Measurements from ENCODE around the gene QRFP.

QRFP gene

GRCh38 chr9:130870491-130871381 lies 25.9 kb downstream of the QRFP start:
- in situ Hi-C loops (cut with HindIII; ENCODE audit: low sequenced_read_pairs), result loop anchor here (25.0 kb wide), 1 partner anchor 183 kb away; the partner anchor contains the start of gene EXOSC2
- no peak overlapping the region for H3K4me3 ChIP-seq (ENCODE audit: low read depth, low read length)
- no peak for TF ChIP-seq CTCF (IDR thresholded peaks at IDR 0.05; ENCODE audit: low read depth, low read length)
- DNase-seq (ENCODE audit: low read depth, low spot score), result peak; percentile 56

- DNase-seq (ENCODE audit: low read depth, low spot score), result peak; percentile 55
- in situ Hi-C loops (cut with HindIII; ENCODE audit: low sequenced_read_pairs), result loop anchor here (25.0 kb wide), 1 partner anchor 182 kb away; the partner anchor contains the start of gene EXOSC2
- no peak overlapping the region for H3K4me3 ChIP-seq (ENCODE audit: low read depth, low read length)
- no peak for TF ChIP-seq CTCF (IDR thresholded peaks at IDR 0.05; ENCODE audit: low read depth, low read length)
Observed at GRCh38 chr9:130869250-130869649, 27.4 kb downstream of the QRFP start.

GRCh38 chr9:130868230-130868629 lies 28.4 kb downstream of the QRFP start:
- H3K4me3 ChIP-seq (ENCODE audit: low read depth, low read length), result no peak overlapping the region
- in situ Hi-C loops (cut with HindIII; ENCODE audit: low sequenced_read_pairs), result loop anchor here (25.0 kb wide), 1 partner anchor 181 kb away; the partner anchor contains the start of gene EXOSC2
- TF ChIP-seq CTCF (IDR thresholded peaks at IDR 0.05; ENCODE audit: low read depth, low read length), result no peak

GRCh38 chr9:130867556-130867955 lies 29.1 kb downstream of the QRFP start:
- no peak for DNase-seq (ENCODE audit: low read depth, low spot score)
- H3K4me3 ChIP-seq (ENCODE audit: low read depth, low read length), result no peak overlapping the region
- in situ Hi-C loops (cut with HindIII; ENCODE audit: low sequenced_read_pairs), result loop anchor here (25.0 kb wide), 1 partner anchor 180 kb away; the partner anchor contains the start of gene EXOSC2
- no peak for TF ChIP-seq CTCF (IDR thresholded peaks at IDR 0.05; ENCODE audit: low read depth, low read length)

More at GRCh38 chr9:130868230-130868629, 28.4 kb downstream of the QRFP start:
- DNase-seq (ENCODE audit: low read depth, low spot score), result peak; percentile 55

- DNase-seq (ENCODE audit: low read depth, low spot score), result peak; percentile 87
- in situ Hi-C loops (cut with HindIII; ENCODE audit: low sequenced_read_pairs), result loop anchor here (25.0 kb wide), 1 partner anchor 179 kb away; the partner anchor contains the start of gene EXOSC2
- TF ChIP-seq CTCF (IDR thresholded peaks at IDR 0.05; ENCODE audit: low read depth, low read length), result peak; percentile 95
- H3K4me3 ChIP-seq (ENCODE audit: low read depth, low read length), result peak overlapping the region; percentile 39
Observed at GRCh38 chr9:130866474-130866965, 30.1 kb downstream of the QRFP start.

GRCh38 chr9:130865921-130866320 lies 30.7 kb downstream of the QRFP start:
- in situ Hi-C loops (cut with HindIII; ENCODE audit: low sequenced_read_pairs), result loop anchor here (25.0 kb wide), 1 partner anchor 179 kb away; the partner anchor contains the start of gene EXOSC2
- no peak overlapping the region for H3K4me3 ChIP-seq (ENCODE audit: low read depth, low read length)
- no peak for DNase-seq (ENCODE audit: low read depth, low spot score)
- no peak for TF ChIP-seq CTCF (IDR thresholded peaks at IDR 0.05; ENCODE audit: low read depth, low read length)
